WTC11 (cell line): ENCODE results near the gene SYT8.

Experiments used
- ATF1 ChIP-seq: sonication (generic); formaldehyde crosslinking; IDR thresholded peaks from 2 replicates; pipeline ENCODE4 v1.8.1; 2023; ENCODE audit warnings: mild to moderate bottlenecking, moderate library complexity, missing genetic modification reagents
- FOXJ3 ChIP-seq: sonication (generic); formaldehyde crosslinking; IDR thresholded peaks from 2 replicates; pipeline ENCODE4 v1.9.0; 2021; ENCODE audit warnings: missing genetic modification reagents, mild to moderate bottlenecking, borderline replicate concordance
- FOXP1 ChIP-seq: sonication (generic); formaldehyde crosslinking; IDR thresholded peaks from 2 replicates; pipeline ENCODE4 v1.8.0; 2022; ENCODE audit warnings: missing genetic modification reagents, mild to moderate bottlenecking, moderate library complexity, borderline replicate concordance
- JAZF1 ChIP-seq: fragments of 250-450 bp; sonication (Bioruptor Pico); IDR thresholded peaks from 2 replicates; pipeline ENCODE4 v1.9.0; 2021; ENCODE audit warnings: moderate library complexity, mild to moderate bottlenecking, inconsistent platforms
- MXD4 ChIP-seq: fragments of 250-450 bp; sonication (Bioruptor Pico); IDR thresholded peaks from 2 replicates; pipeline ENCODE4 v1.8.0; 2021; ENCODE audit warnings: mild to moderate bottlenecking, moderate library complexity, borderline replicate concordance
- NFYB ChIP-seq: sonication (generic); formaldehyde crosslinking; conservative IDR thresholded peaks from 2 replicates; pipeline ENCODE4 v1.8.0; 2022; ENCODE audit warnings: low read depth, missing genetic modification reagents
- RORB ChIP-seq: fragments of 250-450 bp; sonication (Bioruptor Pico); IDR thresholded peaks from 2 replicates; pipeline ENCODE4 v1.9.0; 2021; ENCODE audit warnings: mild to moderate bottlenecking
- SP1 ChIP-seq: sonication (generic); formaldehyde crosslinking; conservative IDR thresholded peaks from 2 replicates; pipeline ENCODE4 v1.8.1; 2022; ENCODE audit warnings: missing genetic modification reagents
- TF ChIP-seq, protein P1 (sequence below): fragments of 250-450 bp; sonication (Bioruptor Pico); IDR thresholded peaks from 2 replicates; pipeline ENCODE4 v1.9.0; 2021; ENCODE audit warnings: moderate library complexity, mild to moderate bottlenecking, inconsistent platforms, borderline replicate concordance
- TF ChIP-seq, protein P2 (sequence below): sonication (generic); formaldehyde crosslinking; IDR thresholded peaks from 2 replicates; pipeline ENCODE4 v1.8.0; 2022; ENCODE audit warnings: mild to moderate bottlenecking, missing genetic modification reagents
- TF ChIP-seq, protein P3 (sequence below): fragments of 200-600 bp; IDR thresholded peaks from 2 replicates; pipeline ENCODE4 v1.8.0; 2022; ENCODE audit warnings: antibody characterized with exemption
- TF ChIP-seq, protein P4 (sequence below): fragments of 250-450 bp; sonication (Bioruptor Pico); IDR thresholded peaks from 2 replicates; pipeline ENCODE4 v1.9.0; 2021; ENCODE audit warnings: mild to moderate bottlenecking
- TF ChIP-seq, protein P5 (sequence below): sonication (generic); formaldehyde crosslinking; IDR thresholded peaks from 2 replicates; pipeline ENCODE4 v1.8.1; 2023; ENCODE audit warnings: mild to moderate bottlenecking, missing genetic modification reagents, moderate library complexity

DNA sequence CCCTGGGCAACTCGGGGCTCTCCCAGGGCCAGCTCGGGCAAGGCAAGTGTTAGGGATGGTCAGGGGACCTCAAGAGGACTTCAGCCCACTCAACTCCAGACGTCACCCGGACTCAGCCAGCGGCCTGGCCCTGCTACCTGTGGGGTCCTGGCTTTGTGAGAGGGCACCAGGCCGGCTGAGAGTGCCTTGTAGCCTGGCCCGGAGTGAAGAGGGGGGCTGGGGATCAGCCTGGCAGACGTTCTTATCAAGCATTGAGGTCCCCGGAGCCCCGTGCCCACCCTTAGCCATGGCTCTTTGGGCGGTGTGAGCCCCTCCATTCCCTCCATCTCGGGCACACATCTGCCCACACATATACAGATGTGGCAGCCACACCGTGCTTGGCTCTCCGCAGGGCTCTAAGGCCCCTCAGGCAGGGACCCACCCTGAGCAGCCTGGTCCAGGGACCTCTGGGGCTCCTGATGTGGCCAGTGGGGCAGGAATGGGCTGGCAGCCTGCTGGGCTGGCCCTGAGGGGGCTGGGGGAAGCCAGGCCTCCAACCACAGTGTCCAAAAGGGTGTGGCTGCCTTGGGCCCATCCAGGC lies 33.4 kb downstream of the SYT8 start:
- TF ChIP-seq, protein P1, sequence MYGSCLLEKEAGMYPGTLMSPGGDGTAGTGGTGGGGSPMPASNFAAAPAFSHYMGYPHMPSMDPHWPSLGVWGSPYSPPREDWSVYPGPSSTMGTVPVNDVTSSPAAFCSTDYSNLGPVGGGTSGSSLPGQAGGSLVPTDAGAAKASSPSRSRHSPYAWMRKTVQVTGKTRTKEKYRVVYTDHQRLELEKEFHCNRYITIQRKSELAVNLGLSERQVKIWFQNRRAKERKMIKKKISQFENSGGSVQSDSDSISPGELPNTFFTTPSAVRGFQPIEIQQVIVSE = no peak
- TF ChIP-seq SP1 (CRISPR knock-in tag) (no peak), NFYB (CRISPR knock-in tag) (no peak), FOXP1 (no peak), JAZF1 (CRISPR knock-in tag) (no peak), MXD4 (no peak), FOXJ3 (CRISPR knock-in tag) (no peak), ATF1 (CRISPR knock-in tag) (no peak), RORB (CRISPR knock-in tag) (no peak)
- TF ChIP-seq, protein P2, sequence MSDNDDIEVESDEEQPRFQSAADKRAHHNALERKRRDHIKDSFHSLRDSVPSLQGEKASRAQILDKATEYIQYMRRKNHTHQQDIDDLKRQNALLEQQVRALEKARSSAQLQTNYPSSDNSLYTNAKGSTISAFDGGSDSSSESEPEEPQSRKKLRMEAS = no peak
- TF ChIP-seq, protein P3, sequence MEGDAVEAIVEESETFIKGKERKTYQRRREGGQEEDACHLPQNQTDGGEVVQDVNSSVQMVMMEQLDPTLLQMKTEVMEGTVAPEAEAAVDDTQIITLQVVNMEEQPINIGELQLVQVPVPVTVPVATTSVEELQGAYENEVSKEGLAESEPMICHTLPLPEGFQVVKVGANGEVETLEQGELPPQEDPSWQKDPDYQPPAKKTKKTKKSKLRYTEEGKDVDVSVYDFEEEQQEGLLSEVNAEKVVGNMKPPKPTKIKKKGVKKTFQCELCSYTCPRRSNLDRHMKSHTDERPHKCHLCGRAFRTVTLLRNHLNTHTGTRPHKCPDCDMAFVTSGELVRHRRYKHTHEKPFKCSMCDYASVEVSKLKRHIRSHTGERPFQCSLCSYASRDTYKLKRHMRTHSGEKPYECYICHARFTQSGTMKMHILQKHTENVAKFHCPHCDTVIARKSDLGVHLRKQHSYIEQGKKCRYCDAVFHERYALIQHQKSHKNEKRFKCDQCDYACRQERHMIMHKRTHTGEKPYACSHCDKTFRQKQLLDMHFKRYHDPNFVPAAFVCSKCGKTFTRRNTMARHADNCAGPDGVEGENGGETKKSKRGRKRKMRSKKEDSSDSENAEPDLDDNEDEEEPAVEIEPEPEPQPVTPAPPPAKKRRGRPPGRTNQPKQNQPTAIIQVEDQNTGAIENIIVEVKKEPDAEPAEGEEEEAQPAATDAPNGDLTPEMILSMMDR = no peak
- TF ChIP-seq, protein P4, sequence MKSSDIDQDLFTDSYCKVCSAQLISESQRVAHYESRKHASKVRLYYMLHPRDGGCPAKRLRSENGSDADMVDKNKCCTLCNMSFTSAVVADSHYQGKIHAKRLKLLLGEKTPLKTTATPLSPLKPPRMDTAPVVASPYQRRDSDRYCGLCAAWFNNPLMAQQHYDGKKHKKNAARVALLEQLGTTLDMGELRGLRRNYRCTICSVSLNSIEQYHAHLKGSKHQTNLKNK = no peak
- TF ChIP-seq, protein P5, sequence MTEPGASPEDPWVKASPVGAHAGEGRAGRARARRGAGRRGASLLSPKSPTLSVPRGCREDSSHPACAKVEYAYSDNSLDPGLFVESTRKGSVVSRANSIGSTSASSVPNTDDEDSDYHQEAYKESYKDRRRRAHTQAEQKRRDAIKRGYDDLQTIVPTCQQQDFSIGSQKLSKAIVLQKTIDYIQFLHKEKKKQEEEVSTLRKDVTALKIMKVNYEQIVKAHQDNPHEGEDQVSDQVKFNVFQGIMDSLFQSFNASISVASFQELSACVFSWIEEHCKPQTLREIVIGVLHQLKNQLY (CRISPR knock-in tag) = no peak
